Upper lobe of left lung (tissue), 6 donors: ENCODE results near the gene KIAA2012. TPM values are rescaled to one million over a fixed set of nuclear protein-coding genes. Genes with fewer than 3 reads are reported as not detected.

ENCODE experiments used
- ATAC-seq, 2 donors: fragments of 200-7000 bp; cut with Tn5 transposase; one replicate each; pipeline ENCODE4 v1.9.1; 2022; ENCODE audit warnings: mild to moderate bottlenecking in 2 of 2, moderate library complexity in 2 of 2; ENCODE audit not compliant: low FRiP score in 2 of 2
- DNase-seq, 2 donors: peaks; one replicate each; pipeline ENCODE4 v3.0.0-alpha.2; 2019 to 2020
- H3K27ac ChIP-seq, 4 donors: fragments of 200-600 bp; sonication (generic); one replicate each; pipeline ENCODE4 v1.5.1; 2016 to 2019
- H3K27me3 ChIP-seq, 4 donors: fragments of 200-600 bp; sonication (generic); one replicate each; pipeline ENCODE4 v1.5.1; 2017 to 2019
- H3K36me3 ChIP-seq, 4 donors: fragments of 200-600 bp; sonication (generic); one replicate each; pipeline ENCODE4 v1.5.1; 2016 to 2019
- H3K4me1 ChIP-seq, 4 donors: fragments of 200-600 bp; sonication (generic); one replicate each; pipeline ENCODE4 v1.5.1; 2018 to 2019
- H3K4me3 ChIP-seq, 4 donors: fragments of 200-600 bp; sonication (generic); one replicate each; pipeline ENCODE4 v1.5.1; 2017 to 2019; ENCODE audit warnings: mild to moderate bottlenecking in 2 of 4, moderate library complexity in 1 of 4
- H3K9me3 ChIP-seq, 4 donors: fragments of 200-600 bp; sonication (generic); one replicate each; pipeline ENCODE4 v1.5.1; 2018 to 2019
- CTCF ChIP-seq, 6 experiments: fragments of 450-650 bp in 4 of 6; fragments of 200-600 bp in 2 of 6; sonication (generic) in 2 of 6; IDR thresholded peaks; one replicate each; pipeline ENCODE4 v1.5.1; 2016 to 2019; ENCODE audit warnings: antibody characterized with exemption in 6 of 6
- EP300 ChIP-seq, 4 donors: sonication (generic); formaldehyde crosslinking; IDR thresholded peaks; one replicate each; pipeline ENCODE4 v1.5.1; 2017; ENCODE audit warnings: antibody characterized with exemption in 4 of 4, control low read depth in 2 of 4
- POLR2A ChIP-seq, 4 donors: fragments of 450-650 bp; IDR thresholded peaks; one replicate each; pipeline ENCODE4 v1.5.1; 2016 to 2017; ENCODE audit warnings: antibody characterized with exemption in 4 of 4, mild to moderate bottlenecking in 2 of 4
- POLR2AphosphoS5 ChIP-seq, 2 donors: sonication (generic); formaldehyde crosslinking; IDR thresholded peaks; one replicate each; pipeline ENCODE4 v1.5.1; 2017; ENCODE audit warnings: antibody characterized with exemption in 2 of 2
- WGBS, 2 donors: methylation state at CpG; one replicate each; pipeline ENCODE4 v1.1.5; 2017 to 2018; 5-methylcytosine and 5-hydroxymethylcytosine counted together
- total RNA-seq, 6 donors: library from RNA; depleted of rRNA in 4 of 6; stranded (reverse); fragments of >200 nt in 4 of 6; gene quantifications; one replicate each; pipeline versions ENCODE4 v1.1.0 to v1.2.1, GENCODE V29; 2016 to 2021
- donor health status: DM: no; HTN: no; CAD: no; lungs with moderate emphysema.
- donor health status: DM: no; HTN: yes; CAD: no; lungs with severe emphysema.

The KIAA2012 gene
- total RNA-seq, 6 donors from 2014 or later = 0.74 to 13.3 (median 2.2) TPM; not detected in 1

- Histone ChIP-seq H3K27me3 (no peaks in the 10 kb centered on the region), H3K36me3 (no peaks in the 10 kb centered on the region), H3K4me1 (no peaks in the 10 kb centered on the region), H3K4me3 (no peak overlapping the region), H3K27ac (no peak overlapping the region), H3K9me3 (no peaks in the 10 kb centered on the region)
- TF ChIP-seq POLR2AphosphoS5 (IDR thresholded peaks at IDR 0.05) = no peak
- no peak for TF ChIP-seq EP300 (IDR thresholded peaks at IDR 0.05)
- no peak for TF ChIP-seq POLR2A (IDR thresholded peaks at IDR 0.05)
- no peak for ATAC-seq
- no peak for DNase-seq
- WGBS, 2 donors = 78 to 87% methylated on average over 4 of the region's 4 CpGs
Measured at GRCh38 chr2:202157211-202157990, 84.3 kb downstream of the KIAA2012 start.

DNA sequence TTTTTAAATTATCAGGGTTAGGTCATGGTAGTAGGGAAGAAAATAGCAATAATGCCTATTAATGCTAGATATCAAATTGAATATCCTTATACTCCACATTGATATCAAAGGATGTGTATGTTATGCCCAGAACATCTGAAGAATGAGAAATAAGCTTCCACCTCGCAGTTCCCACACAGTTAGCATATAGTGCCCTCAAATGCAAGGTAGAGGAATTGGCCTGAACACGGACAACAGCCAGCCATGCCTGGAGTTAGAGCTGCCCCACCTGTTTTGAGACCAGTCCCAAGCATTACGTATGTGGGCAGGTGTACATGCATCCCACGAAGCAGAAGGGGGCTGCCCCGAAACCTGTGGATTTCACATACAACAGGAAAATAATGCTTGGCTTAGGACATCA, 85.7 kb downstream of the KIAA2012 start:
- H3K27me3 ChIP-seq = no peaks in the 10 kb centered on the region
- WGBS, 2 donors = 59 to 63% methylated on average over 5 of the region's 5 CpGs

DNA sequence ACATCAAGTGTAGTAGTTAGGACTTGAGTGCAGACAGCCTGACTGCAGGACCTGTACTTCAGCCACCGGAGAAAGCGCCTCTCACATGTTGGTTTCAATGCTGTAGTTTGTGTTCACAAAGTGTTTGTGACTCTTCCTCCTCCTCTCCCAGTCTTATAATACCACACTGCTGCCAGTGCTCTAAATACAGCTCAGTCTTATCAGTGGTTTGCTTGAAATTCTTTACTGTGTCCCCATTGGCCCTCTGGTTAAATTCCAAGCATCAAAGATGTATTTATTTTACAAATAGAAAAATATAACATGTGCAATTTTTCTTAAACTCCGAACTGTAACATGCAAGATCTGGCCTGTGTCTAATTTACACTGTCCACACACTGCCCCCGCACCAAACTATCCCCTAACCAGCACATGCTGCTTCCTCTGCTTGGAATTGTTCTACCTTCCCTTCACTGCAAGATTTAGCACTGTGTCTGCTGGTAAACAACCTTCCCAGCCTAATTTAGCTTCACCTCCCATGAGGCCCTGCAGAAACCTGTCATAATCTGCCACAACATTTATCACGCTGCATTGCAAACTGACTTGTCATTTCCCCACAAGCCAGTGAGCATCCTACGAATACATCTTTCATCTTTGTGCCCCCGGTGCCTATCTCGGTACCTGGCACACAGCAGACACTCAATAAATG, 88.2 kb downstream of the KIAA2012 start:
- no peak for TF ChIP-seq CTCF (IDR thresholded peaks at IDR 0.05)
- no peak for TF ChIP-seq POLR2AphosphoS5 (IDR thresholded peaks at IDR 0.05)
- TF ChIP-seq POLR2A (IDR thresholded peaks at IDR 0.05) = no peak
- no peak for TF ChIP-seq EP300 (IDR thresholded peaks at IDR 0.05)
- no peaks in the 10 kb centered on the region for H3K27me3 ChIP-seq
- ATAC-seq (no peak), DNase-seq (no peak)
- H3K4me1 ChIP-seq = no peaks in the 10 kb centered on the region
- H3K27ac ChIP-seq = no peak overlapping the region
- WGBS, 2 donors = 63 to 66% methylated on average over 8 of the region's 8 CpGs
- H3K9me3 ChIP-seq = no peaks in the 10 kb centered on the region
- H3K36me3 ChIP-seq = no peaks in the 10 kb centered on the region
- no peak overlapping the region for H3K4me3 ChIP-seq

More for the DNA sequence above, 85.7 kb downstream of the KIAA2012 start:
- TF ChIP-seq EP300 (IDR thresholded peaks at IDR 0.05) = no peak
- TF ChIP-seq CTCF (IDR thresholded peaks at IDR 0.05) = no peak
- TF ChIP-seq POLR2A (IDR thresholded peaks at IDR 0.05) = no peak
- no peak for TF ChIP-seq POLR2AphosphoS5 (IDR thresholded peaks at IDR 0.05)
- no peak overlapping the region for H3K4me3 ChIP-seq
- no peaks in the 10 kb centered on the region for H3K36me3 ChIP-seq
- H3K4me1 ChIP-seq = no peaks in the 10 kb centered on the region
- DNase-seq (no peak), ATAC-seq (no peak)
- no peak overlapping the region for H3K27ac ChIP-seq
- no peaks in the 10 kb centered on the region for H3K9me3 ChIP-seq

GRCh38 chr2:202164411-202164810, 91.4 kb downstream of the KIAA2012 start:
- Histone ChIP-seq H3K27ac (no peak overlapping the region), H3K27me3 (no peaks in the 10 kb centered on the region), H3K36me3 (no peaks in the 10 kb centered on the region), H3K9me3 (no peaks in the 10 kb centered on the region), H3K4me1 (no peaks in the 10 kb centered on the region), H3K4me3 (no peak overlapping the region)
- no peak for ATAC-seq
- 75 to 90% methylated on average over 3 of the region's 3 CpGs for WGBS, 2 donors
- DNase-seq = no peak
- TF ChIP-seq CTCF (IDR thresholded peaks at IDR 0.05) (no peak), EP300 (IDR thresholded peaks at IDR 0.05) (no peak), POLR2A (IDR thresholded peaks at IDR 0.05) (no peak), POLR2AphosphoS5 (IDR thresholded peaks at IDR 0.05) (no peak)

GRCh38 chr2:202165208-202165607, 92.2 kb downstream of the KIAA2012 start:
- no peak for ATAC-seq
- H3K27me3 ChIP-seq = no peaks in the 10 kb centered on the region
- no peak overlapping the region for H3K4me3 ChIP-seq

More at GRCh38 chr2:202165208-202165607, 92.2 kb downstream of the KIAA2012 start:
- no peak for DNase-seq
- H3K27ac ChIP-seq = no peak overlapping the region
- no peaks in the 10 kb centered on the region for H3K9me3 ChIP-seq
- no peaks in the 10 kb centered on the region for H3K4me1 ChIP-seq
- no peaks in the 10 kb centered on the region for H3K36me3 ChIP-seq
- 82 to 90% methylated on average over 5 of the region's 5 CpGs for WGBS, 2 donors
- TF ChIP-seq EP300 (IDR thresholded peaks at IDR 0.05) (no peak), POLR2A (IDR thresholded peaks at IDR 0.05) (no peak), POLR2AphosphoS5 (IDR thresholded peaks at IDR 0.05) (no peak), CTCF (IDR thresholded peaks at IDR 0.05) (no peak)
